GM19099 (cell line): ENCODE measurements around the gene HOXA4.

Experiments used
- POLR2A ChIP-seq: IDR thresholded peaks from 3 replicates; pipeline ENCODE4 v1.6.1; 2011; ENCODE audit warnings: low read depth; ENCODE audit not compliant: insufficient read length; ENCODE audit errors: extremely low read depth

HOXA4 gene

GRCh38 chr7:27164367-27165088 is 34.0 kb upstream of the HOXA4 start:
- TF ChIP-seq POLR2A = no peak

- no peak for TF ChIP-seq POLR2A
Observed at GRCh38 chr7:27164045-27164366, 33.4 kb upstream of the HOXA4 start.

GRCh38 chr7:27163288-27164044 is 32.9 kb upstream of the HOXA4 start:
- TF ChIP-seq POLR2A = no peak

GRCh38 chr7:27162561-27163287 is 32.2 kb upstream of the HOXA4 start:
- no peak for TF ChIP-seq POLR2A

GRCh38 chr7:27161721-27162560 is 31.4 kb upstream of the HOXA4 start:
- no peak for TF ChIP-seq POLR2A

- TF ChIP-seq POLR2A = no peak
Observed at GRCh38 chr7:27161214-27161720, 30.7 kb upstream of the HOXA4 start.

- TF ChIP-seq POLR2A = no peak
Observed at GRCh38 chr7:27160546-27161213, 30.1 kb upstream of the HOXA4 start.

GRCh38 chr7:27160145-27160545 is 29.6 kb upstream of the HOXA4 start:
- no peak for TF ChIP-seq POLR2A

- TF ChIP-seq POLR2A = no peak
Observed at GRCh38 chr7:27159266-27160144, 28.9 kb upstream of the HOXA4 start.

GRCh38 chr7:27158436-27159265 is 28.1 kb upstream of the HOXA4 start:
- no peak for TF ChIP-seq POLR2A

GRCh38 chr7:27157702-27158431 is 27.3 kb upstream of the HOXA4 start:
- TF ChIP-seq POLR2A = no peak
